K562 (cell line): Measurements from ENCODE around the gene FBXL13. TPM values are rescaled to one million over a fixed set of nuclear protein-coding genes. Genes with fewer than 3 reads are reported as not detected.

Experiments
- ATAC-seq: fragments of 200-7000 bp; cut with Tn5 transposase; 3 replicates; pipeline ENCODE4 v1.9.1; 2020; ENCODE audit warnings: moderate library complexity
- BruUV-seq: library from RNA; stranded (reverse); fragments of 400-500 nt; replicated peaks from 2 replicates; lab custom pipeline; 2021; lab: Mats Ljungman, UMichigan
- CTCF ChIA-PET: fragments of 300-600 bp; formaldehyde crosslinking; extraction: SDS; loops from one replicate; lab custom pipeline; 2021; ENCODE audit warnings: low intra/inter-chr PET ratio; lab: Yijun Ruan, JAX
- POLR2A ChIA-PET: fragments of 300-600, 350-650 bp; sonication (Branson Sonifier 250); formaldehyde crosslinking; extraction: SDS; loops from one replicate; lab custom pipeline; 2021; ENCODE audit warnings: antibody characterized with exemption, inconsistent platforms; lab: Yijun Ruan, JAX
- DNase-seq, 4 experiments: peaks; one replicate each; pipeline versions ENCODE4 v3.0.0 to v3.0.0-alpha.2; 2011 to 2018; ENCODE audit warnings: low spot score in 3 of 4, mixed read lengths in 3 of 4; ENCODE audit errors: extremely low read depth in 1 of 4
- FAIRE-seq: peaks from 2 replicates; lab custom pipeline; 2011; peaks lifted over from hg19 to GRCh38; lab: Jason Lieb, UNC
- H2AFZ ChIP-seq: 2 replicates; pipeline ENCODE4 v1.6.0; 2011; ENCODE audit warnings: low read depth, low read length, control low read depth, inconsistent platforms
- H3K27ac ChIP-seq: fragments of 200-600 bp; 3 replicates; pipeline ENCODE4 v1.8.0; 2011; ENCODE audit warnings: low read depth, mild to moderate bottlenecking, control low read depth, inconsistent platforms, low read length, moderate library complexity, mixed read lengths; ENCODE audit errors: extremely low read depth
- H3K27me3 ChIP-seq, 2 experiments: fragments of 300-600 bp in 1 of 2; 2 replicates in 1 of 2; 3 replicates in 1 of 2; pipeline versions ENCODE4 v1.6.0 to v1.8.0; 2011; ENCODE audit warnings: inconsistent platforms in 2 of 2, low read length in 2 of 2, mild to moderate bottlenecking in 1 of 2, mixed read lengths in 1 of 2, moderate library complexity in 1 of 2; ENCODE audit not compliant: control insufficient read depth in 2 of 2, insufficient read depth in 2 of 2
- H3K36me3 ChIP-seq: fragments of 300-600 bp; 3 replicates; pipeline ENCODE4 v1.8.0; 2011; ENCODE audit warnings: mild to moderate bottlenecking, low read length, inconsistent platforms; ENCODE audit not compliant: control insufficient read depth, insufficient read depth
- H3K4me1 ChIP-seq, 2 experiments: fragments of 200-600 bp in 1 of 2; replicated peaks in 1 of 2; 2 replicates in 1 of 2; 3 replicates in 1 of 2; pipeline versions ENCODE4 v1.5.1 to v1.8.0; 2011; ENCODE audit warnings: inconsistent platforms in 2 of 2, low read length in 2 of 2, mild to moderate bottlenecking in 1 of 2, mixed read lengths in 1 of 2, moderate library complexity in 1 of 2; ENCODE audit not compliant: control insufficient read depth in 2 of 2, insufficient read depth in 2 of 2
- H3K4me2 ChIP-seq: 2 replicates; pipeline ENCODE4 v1.6.1; 2011; ENCODE audit warnings: low read length, control low read depth, inconsistent platforms, mixed read lengths; ENCODE audit not compliant: insufficient read depth
- H3K4me3 ChIP-seq: fragments of 200-600 bp; sonication (generic), shearing (Covaris generic); 2 replicates; pipeline ENCODE4 v1.5.1; 2016; ENCODE audit warnings: control low read depth, inconsistent platforms
- H3K79me2 ChIP-seq: fragments of 200-600 bp; 3 replicates; pipeline ENCODE4 v1.8.0; 2011; ENCODE audit warnings: low read length, inconsistent platforms; ENCODE audit not compliant: control insufficient read depth, insufficient read depth
- H3K9ac ChIP-seq, 2 experiments: 2 replicates each; pipeline versions ENCODE4 v1.6.0 to v1.6.1; 2011; ENCODE audit warnings: low read depth in 2 of 2, low read length in 2 of 2, control low read depth in 1 of 2, inconsistent platforms in 1 of 2, mild to moderate bottlenecking in 1 of 2, mixed read lengths in 1 of 2; ENCODE audit not compliant: insufficient read depth in 1 of 2
- H3K9me1 ChIP-seq: one replicate; pipeline ENCODE4 v1.6.0; 2011; ENCODE audit warnings: inconsistent platforms, mild to moderate bottlenecking, low read length, moderate library complexity; ENCODE audit not compliant: control insufficient read depth, insufficient read depth
- H3K9me3 ChIP-seq: replicated peaks from 2 replicates; pipeline ENCODE4 v1.5.1; 2011; ENCODE audit warnings: low read depth, low read length, inconsistent platforms; ENCODE audit not compliant: control insufficient read depth, insufficient read depth
- H4K20me1 ChIP-seq: replicated peaks from 2 replicates; pipeline ENCODE4 v1.6.1; 2011; ENCODE audit warnings: low read length, inconsistent platforms, mixed read lengths; ENCODE audit not compliant: control insufficient read depth, insufficient read depth
- WGBS: fragments of 100-300 bp; shearing (Covaris generic); methylation state at CpG from one replicate; pipeline ENCODE4 v1.1.6; 2016; ENCODE audit warnings: low coverage, mixed read lengths; ENCODE audit not compliant: insufficient coverage; ENCODE audit errors: missing lambda C conversion rate; 5-methylcytosine and 5-hydroxymethylcytosine counted together
- in situ Hi-C: fragments of 300-500 bp; cut with MboI; formaldehyde crosslinking; loops from 4 replicates; pipeline ENCODE4 v1.15.0; 2018; ENCODE audit warnings: inconsistent platforms, mixed read lengths
- intact Hi-C: fragments of 100-400 bp; cut with micrococcal nuclease; formaldehyde crosslinking; loops from 2 replicates; pipeline ENCODE4 v1.14.2; 2022
- polyA plus RNA-seq, 8 experiments: library from polyadenylated mRNA; depleted of rRNA in 4 of 8; stranded (reverse) in 5 of 8; unstranded in 3 of 8; fragments of >200 nt; fragmentation: Nextera tagmentation in 2 of 8; fragmentation: Illumina TruSeq in 1 of 8; extraction: Ambion mirVana in 2 of 8; extraction: Trizol in 1 of 8; gene quantifications; 2 replicates each; pipeline versions ENCODE4 v1.2.1 to v1.2.3, GENCODE V29; 2011 to 2014; ENCODE audit warnings: inconsistent platforms in 1 of 8, missing spikeins in 1 of 8
- total RNA-seq, 7 experiments: library from RNA; depleted of rRNA in 6 of 7; stranded (reverse); fragments of >200 nt in 6 of 7; fragmentation: Illumina TruSeq in 2 of 7; extraction: Trizol in 2 of 7; gene quantifications; 2 replicates each; pipeline versions ENCODE4 v1.2.1 to v1.2.3, GENCODE V29; 2011 to 2021; ENCODE audit warnings: low replicate concordance in 1 of 7
- TF ChIP-seq, protein P1 (sequence below), 2 experiments: fragments of 450-650 bp; formaldehyde crosslinking in 1 of 2; IDR thresholded peaks; 2 replicates each; pipeline versions ENCODE4 v1.4.0 to v1.6.1; 2014 to 2020; ENCODE audit warnings: mild to moderate bottlenecking in 2 of 2, borderline replicate concordance in 1 of 2, low read depth in 1 of 2
- TF ChIP-seq, protein P2 (sequence below): fragments of 450-650 bp; IDR thresholded peaks from 2 replicates; pipeline ENCODE4 v1.6.1; 2016; ENCODE audit warnings: missing biosample characterization, missing genetic modification characterization

Gene FBXL13
- total and polyA plus RNA-seq, 9 of the 15 experiments (the other 6 are each of a cell fraction or from before 2014, with no cell fraction given) = 16.3 to 55.0 (median 25.4) TPM

DNA sequence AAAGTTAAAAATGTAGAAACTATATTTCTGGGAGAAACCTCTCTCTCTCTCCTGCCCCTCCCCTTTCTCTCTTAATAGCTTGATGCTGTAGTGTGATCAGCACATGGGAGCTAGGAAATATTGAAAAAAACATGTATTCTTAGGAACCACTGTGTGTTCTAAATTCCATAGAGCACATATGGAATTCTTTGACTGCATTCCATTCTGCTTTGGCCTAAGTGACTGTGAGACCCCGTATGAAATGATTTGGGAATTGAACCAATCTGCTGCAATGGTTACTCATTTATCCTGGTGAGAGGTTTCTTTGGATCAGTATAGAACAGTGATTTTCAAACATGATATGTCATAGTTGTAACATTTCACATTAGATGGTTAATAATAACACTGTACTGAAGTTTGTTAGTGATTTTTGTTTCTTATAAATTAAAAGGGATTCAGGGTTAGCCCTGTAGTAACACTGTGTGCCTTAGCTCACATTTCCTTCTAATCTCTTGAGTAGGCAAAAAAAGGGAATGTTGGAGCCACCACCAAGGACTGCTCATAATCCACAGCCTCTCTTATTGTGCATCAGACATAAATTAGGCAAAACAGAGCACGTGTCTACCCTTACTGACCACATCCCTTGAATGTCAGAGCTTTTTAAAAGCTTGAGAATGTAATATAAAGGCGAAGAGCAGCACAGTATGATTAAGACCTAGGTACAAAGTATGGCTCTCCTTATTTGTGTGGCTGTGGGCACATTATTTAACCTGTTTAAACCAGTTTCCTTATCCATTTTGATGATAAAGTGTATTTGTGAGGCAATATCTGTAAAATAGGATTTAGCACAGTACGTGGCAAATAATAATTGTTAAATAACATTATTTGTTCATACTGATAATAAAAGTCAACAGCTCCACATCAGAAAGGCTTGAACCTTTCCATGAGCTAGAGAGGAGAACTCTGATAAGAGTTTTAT, 256.7 kb downstream of the FBXL13 start:
- Histone ChIP-seq H4K20me1 (no peaks in the 10 kb centered on the region), H3K27me3 (no peaks in the 10 kb centered on the region), H3K4me2 (no peak overlapping the region), H3K27ac (no peak overlapping the region), H2AFZ (no peak overlapping the region), H3K79me2 (no peaks in the 10 kb centered on the region), H3K9me3 (no peaks in the 10 kb centered on the region), H3K9ac (no peak overlapping the region), H3K4me1 (peaks cover 0 to 4% of the 10 kb centered on the region in 2 experiments; a peak in 1 of 5 replicates), H3K36me3 (peaks cover 59% of the 10 kb centered on the region), H3K9me1 (no peaks in the 10 kb centered on the region), H3K4me3 (no peak overlapping the region)
- in situ Hi-C loops (no loop called here), intact Hi-C loops (no loop called here)
- 82% methylated on average over 4 of the region's 4 CpGs for WGBS
- BruUV-seq = no TSS peak
- ATAC-seq (no peak), FAIRE-seq (no peak), DNase-seq (no peak)
- ChIA-PET POLR2A (interaction anchor here (0.6 to 1.5 kb wide), 4 partner anchors 26 to 711 kb away, joined by 3 to 5 read pairs (median 4); no protein-coding TSS in a partner anchor), CTCF (no interaction called here)
- TF ChIP-seq, protein P1, sequence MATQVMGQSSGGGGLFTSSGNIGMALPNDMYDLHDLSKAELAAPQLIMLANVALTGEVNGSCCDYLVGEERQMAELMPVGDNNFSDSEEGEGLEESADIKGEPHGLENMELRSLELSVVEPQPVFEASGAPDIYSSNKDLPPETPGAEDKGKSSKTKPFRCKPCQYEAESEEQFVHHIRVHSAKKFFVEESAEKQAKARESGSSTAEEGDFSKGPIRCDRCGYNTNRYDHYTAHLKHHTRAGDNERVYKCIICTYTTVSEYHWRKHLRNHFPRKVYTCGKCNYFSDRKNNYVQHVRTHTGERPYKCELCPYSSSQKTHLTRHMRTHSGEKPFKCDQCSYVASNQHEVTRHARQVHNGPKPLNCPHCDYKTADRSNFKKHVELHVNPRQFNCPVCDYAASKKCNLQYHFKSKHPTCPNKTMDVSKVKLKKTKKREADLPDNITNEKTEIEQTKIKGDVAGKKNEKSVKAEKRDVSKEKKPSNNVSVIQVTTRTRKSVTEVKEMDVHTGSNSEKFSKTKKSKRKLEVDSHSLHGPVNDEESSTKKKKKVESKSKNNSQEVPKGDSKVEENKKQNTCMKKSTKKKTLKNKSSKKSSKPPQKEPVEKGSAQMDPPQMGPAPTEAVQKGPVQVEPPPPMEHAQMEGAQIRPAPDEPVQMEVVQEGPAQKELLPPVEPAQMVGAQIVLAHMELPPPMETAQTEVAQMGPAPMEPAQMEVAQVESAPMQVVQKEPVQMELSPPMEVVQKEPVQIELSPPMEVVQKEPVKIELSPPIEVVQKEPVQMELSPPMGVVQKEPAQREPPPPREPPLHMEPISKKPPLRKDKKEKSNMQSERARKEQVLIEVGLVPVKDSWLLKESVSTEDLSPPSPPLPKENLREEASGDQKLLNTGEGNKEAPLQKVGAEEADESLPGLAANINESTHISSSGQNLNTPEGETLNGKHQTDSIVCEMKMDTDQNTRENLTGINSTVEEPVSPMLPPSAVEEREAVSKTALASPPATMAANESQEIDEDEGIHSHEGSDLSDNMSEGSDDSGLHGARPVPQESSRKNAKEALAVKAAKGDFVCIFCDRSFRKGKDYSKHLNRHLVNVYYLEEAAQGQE (IDR thresholded peaks at IDR 0.05; ENCODE audit: borderline replicate concordance) = peak; percentile 46; the same call in 1 of the 2 replicates
- TF ChIP-seq, protein P1 (CRISPR knock-in tag; IDR thresholded peaks at IDR 0.05; ENCODE audit: low read depth) = no peak
- TF ChIP-seq, protein P2, sequence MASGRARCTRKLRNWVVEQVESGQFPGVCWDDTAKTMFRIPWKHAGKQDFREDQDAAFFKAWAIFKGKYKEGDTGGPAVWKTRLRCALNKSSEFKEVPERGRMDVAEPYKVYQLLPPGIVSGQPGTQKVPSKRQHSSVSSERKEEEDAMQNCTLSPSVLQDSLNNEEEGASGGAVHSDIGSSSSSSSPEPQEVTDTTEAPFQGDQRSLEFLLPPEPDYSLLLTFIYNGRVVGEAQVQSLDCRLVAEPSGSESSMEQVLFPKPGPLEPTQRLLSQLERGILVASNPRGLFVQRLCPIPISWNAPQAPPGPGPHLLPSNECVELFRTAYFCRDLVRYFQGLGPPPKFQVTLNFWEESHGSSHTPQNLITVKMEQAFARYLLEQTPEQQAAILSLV (tag) = no peak
